HFF-Myc (cell line): Measurements from ENCODE around the gene ALG1L2.
"Not testable (repeated sequence)": the region's sequence is repeated elsewhere in the genome, so short reads cannot be mapped to it uniquely, and the experiment has no call there.

Source experiments
- DNase-seq: peaks from one replicate; pipeline ENCODE4 v3.0.0-alpha.2; 2011; ENCODE audit warnings: low read depth; ENCODE audit errors: extremely low read depth
- H3K4me3 ChIP-seq: replicated peaks from 2 replicates; pipeline ENCODE4 v1.5.1; 2011; ENCODE audit warnings: low read depth, mild to moderate bottlenecking, control low read depth, low read length
- CTCF ChIP-seq: IDR thresholded peaks from 2 replicates; pipeline ENCODE4 v1.5.1; 2012; ENCODE audit warnings: mild to moderate bottlenecking, low read depth, low read length, control low read depth; ENCODE audit errors: missing control alignments

ALG1L2 gene

GRCh38 chr3:130111185-130111864 lies 29.7 kb downstream of the ALG1L2 start:
- peak overlapping the region; percentile 76 for H3K4me3 ChIP-seq
- TF ChIP-seq CTCF, result no peak
- DNase-seq, result peak; percentile 91

GRCh38 chr3:130111865-130112747 lies 30.5 kb downstream of the ALG1L2 start:
- peak; percentile 67 for DNase-seq
- H3K4me3 ChIP-seq, result peak overlapping the region; percentile 52

- not testable (repeated sequence) for DNase-seq
These were observed 31.1 kb downstream of the ALG1L2 start for GRCh38 chr3:130112748-130113073.

GRCh38 chr3:130115400-130115799 lies 33.8 kb downstream of the ALG1L2 start:
- DNase-seq, H3K4me3 ChIP-seq: not testable (repeated sequence)

More at GRCh38 chr3:130112748-130113073, 31.1 kb downstream of the ALG1L2 start:
- peak overlapping the region; percentile 52 for H3K4me3 ChIP-seq

GRCh38 chr3:130117933-130118332 lies 36.3 kb downstream of the ALG1L2 start:
- no peak for TF ChIP-seq CTCF
- no peak for DNase-seq
- no peak overlapping the region for H3K4me3 ChIP-seq

GRCh38 chr3:130119824-130120223 lies 38.2 kb downstream of the ALG1L2 start:
- not testable (repeated sequence) for H3K4me3 ChIP-seq, DNase-seq

GRCh38 chr3:130120291-130120690 lies 38.7 kb downstream of the ALG1L2 start:
- not testable (repeated sequence) for DNase-seq, H3K4me3 ChIP-seq

- not testable (repeated sequence) for DNase-seq
These were observed 41.5 kb downstream of the ALG1L2 start for GRCh38 chr3:130122891-130123775.

GRCh38 chr3:130125406-130125805 lies 43.8 kb downstream of the ALG1L2 start:
- not testable (repeated sequence) for DNase-seq, H3K4me3 ChIP-seq

More at GRCh38 chr3:130122891-130123775, 41.5 kb downstream of the ALG1L2 start:
- H3K4me3 ChIP-seq, result not testable (repeated sequence)

GRCh38 chr3:130136337-130136736 lies 54.7 kb downstream of the ALG1L2 start:
- not testable (repeated sequence) for H3K4me3 ChIP-seq, DNase-seq

GRCh38 chr3:130137685-130138084 lies 56.1 kb downstream of the ALG1L2 start:
- not testable (repeated sequence) for DNase-seq, H3K4me3 ChIP-seq

GRCh38 chr3:130138992-130139391 lies 57.4 kb downstream of the ALG1L2 start:
- H3K4me3 ChIP-seq, DNase-seq: not testable (repeated sequence)

GRCh38 chr3:130140756-130141155 lies 59.1 kb downstream of the ALG1L2 start:
- peak; percentile 14 for DNase-seq

More at GRCh38 chr3:130140756-130141155, 59.1 kb downstream of the ALG1L2 start:
- not testable (repeated sequence) for H3K4me3 ChIP-seq
